Type B pancreatic cell (in vitro differentiated cells): ENCODE data around the gene COL24A1. TPM values are rescaled to one million over a fixed set of nuclear protein-coding genes. Genes with fewer than 3 reads are reported as not detected.

ENCODE experiments used
- DNase-seq: peaks from one replicate; pipeline ENCODE4 v3.0.0; 2021; ENCODE audit warnings: mixed read lengths; ENCODE audit not compliant: unreplicated experiment; ENCODE audit errors: extremely low spot score
- H3K27ac Mint-ChIP-seq: 2 replicates; pipeline ENCODE4 v1.8.0; 2021; ENCODE audit warnings: mild to moderate bottlenecking, mixed read lengths
- H3K27me3 Mint-ChIP-seq: 2 replicates; pipeline ENCODE4 v1.8.0; 2021; ENCODE audit warnings: mixed read lengths
- H3K36me3 Mint-ChIP-seq: 2 replicates; pipeline ENCODE4 v1.8.0; 2021; ENCODE audit warnings: mixed read lengths
- H3K4me1 Mint-ChIP-seq: one replicate; pipeline ENCODE4 v1.8.0; 2021; ENCODE audit warnings: mixed read lengths; ENCODE audit not compliant: unreplicated experiment
- H3K4me3 Mint-ChIP-seq: 2 replicates; pipeline ENCODE4 v1.8.0; 2021; ENCODE audit warnings: mild to moderate bottlenecking, mixed read lengths
- H3K9me3 Mint-ChIP-seq: 2 replicates; pipeline ENCODE4 v1.8.0; 2021; ENCODE audit warnings: mixed read lengths
- total RNA-seq: library from RNA; stranded (reverse); gene quantifications from 2 replicates; pipeline ENCODE4 v1.2.1, GENCODE V29; 2021; ENCODE audit warnings: low replicate concordance
- TF ChIP-seq, protein P1 (sequence below): fragments of 200-600 bp; sonication (generic); conservative IDR thresholded peaks from 2 replicates; pipeline ENCODE4 v1.5.0; 2021; ENCODE audit warnings: antibody characterized with exemption, mild to moderate bottlenecking

The COL24A1 gene
- total RNA-seq, 1 donor from 2014 or later, result 7.2 TPM

GRCh38 chr1:86152887-86153286 is 3.7 kb downstream of the COL24A1 start:
- Mint-ChIP-seq H3K36me3 (no peaks in the 10 kb centered on the region), H3K4me3 (no peak overlapping the region), H3K27ac (no peak overlapping the region), H3K9me3 (no peaks in the 10 kb centered on the region), H3K4me1 (peaks cover 17% of the 10 kb centered on the region), H3K27me3 (peaks cover 69% of the 10 kb centered on the region)
- no peak for DNase-seq
- TF ChIP-seq, protein P1, sequence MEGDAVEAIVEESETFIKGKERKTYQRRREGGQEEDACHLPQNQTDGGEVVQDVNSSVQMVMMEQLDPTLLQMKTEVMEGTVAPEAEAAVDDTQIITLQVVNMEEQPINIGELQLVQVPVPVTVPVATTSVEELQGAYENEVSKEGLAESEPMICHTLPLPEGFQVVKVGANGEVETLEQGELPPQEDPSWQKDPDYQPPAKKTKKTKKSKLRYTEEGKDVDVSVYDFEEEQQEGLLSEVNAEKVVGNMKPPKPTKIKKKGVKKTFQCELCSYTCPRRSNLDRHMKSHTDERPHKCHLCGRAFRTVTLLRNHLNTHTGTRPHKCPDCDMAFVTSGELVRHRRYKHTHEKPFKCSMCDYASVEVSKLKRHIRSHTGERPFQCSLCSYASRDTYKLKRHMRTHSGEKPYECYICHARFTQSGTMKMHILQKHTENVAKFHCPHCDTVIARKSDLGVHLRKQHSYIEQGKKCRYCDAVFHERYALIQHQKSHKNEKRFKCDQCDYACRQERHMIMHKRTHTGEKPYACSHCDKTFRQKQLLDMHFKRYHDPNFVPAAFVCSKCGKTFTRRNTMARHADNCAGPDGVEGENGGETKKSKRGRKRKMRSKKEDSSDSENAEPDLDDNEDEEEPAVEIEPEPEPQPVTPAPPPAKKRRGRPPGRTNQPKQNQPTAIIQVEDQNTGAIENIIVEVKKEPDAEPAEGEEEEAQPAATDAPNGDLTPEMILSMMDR, result no peak

DNA sequence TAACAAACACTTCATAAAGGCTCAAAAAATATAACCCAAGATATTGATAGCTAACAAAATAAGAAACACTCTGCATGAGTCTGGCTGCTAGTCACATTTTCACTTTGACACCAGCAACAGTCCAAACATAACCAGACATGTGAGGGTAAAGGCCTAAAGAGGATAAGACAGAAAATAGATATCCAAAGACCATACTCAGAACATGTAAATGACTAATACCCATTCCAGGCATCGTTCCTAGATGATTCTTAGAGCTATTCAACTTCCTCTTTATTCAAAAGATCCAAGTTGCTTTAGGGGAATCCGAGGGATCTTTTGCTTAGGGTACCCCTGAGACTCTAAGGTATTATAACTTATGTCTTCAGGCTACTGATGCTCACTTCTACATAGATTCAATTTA is 5.1 kb downstream of the COL24A1 start:
- H3K4me1 Mint-ChIP-seq, result peaks cover 9% of the 10 kb centered on the region

GRCh38 chr1:86150553-86151055 is 6.0 kb downstream of the COL24A1 start:
- no peak overlapping the region for H3K27ac Mint-ChIP-seq

More for the DNA sequence above, 5.1 kb downstream of the COL24A1 start:
- Mint-ChIP-seq H3K27ac (no peak overlapping the region), H3K4me3 (no peak overlapping the region), H3K27me3 (peaks cover 55% of the 10 kb centered on the region), H3K9me3 (no peaks in the 10 kb centered on the region), H3K36me3 (no peaks in the 10 kb centered on the region)
- TF ChIP-seq, protein P1, result no peak
- no peak for DNase-seq

GRCh38 chr1:86149591-86149990 is 7.0 kb downstream of the COL24A1 start:
- no peak for DNase-seq
- no peak overlapping the region for H3K27ac Mint-ChIP-seq
- no peaks in the 10 kb centered on the region for H3K36me3 Mint-ChIP-seq
- H3K4me1 Mint-ChIP-seq, result peaks cover 5% of the 10 kb centered on the region
- peaks cover 43% of the 10 kb centered on the region for H3K27me3 Mint-ChIP-seq
- no peak overlapping the region for H3K4me3 Mint-ChIP-seq
- H3K9me3 Mint-ChIP-seq, result no peaks in the 10 kb centered on the region
- TF ChIP-seq, protein P1, result no peak

More at GRCh38 chr1:86150553-86151055, 6.0 kb downstream of the COL24A1 start:
- DNase-seq, result no peak
- no peaks in the 10 kb centered on the region for H3K36me3 Mint-ChIP-seq
- no peak overlapping the region for H3K4me3 Mint-ChIP-seq
- H3K4me1 Mint-ChIP-seq, result peaks cover 5% of the 10 kb centered on the region
- H3K9me3 Mint-ChIP-seq, result no peaks in the 10 kb centered on the region
- H3K27me3 Mint-ChIP-seq, result peaks cover 47% of the 10 kb centered on the region
- TF ChIP-seq, protein P1, result no peak

DNA sequence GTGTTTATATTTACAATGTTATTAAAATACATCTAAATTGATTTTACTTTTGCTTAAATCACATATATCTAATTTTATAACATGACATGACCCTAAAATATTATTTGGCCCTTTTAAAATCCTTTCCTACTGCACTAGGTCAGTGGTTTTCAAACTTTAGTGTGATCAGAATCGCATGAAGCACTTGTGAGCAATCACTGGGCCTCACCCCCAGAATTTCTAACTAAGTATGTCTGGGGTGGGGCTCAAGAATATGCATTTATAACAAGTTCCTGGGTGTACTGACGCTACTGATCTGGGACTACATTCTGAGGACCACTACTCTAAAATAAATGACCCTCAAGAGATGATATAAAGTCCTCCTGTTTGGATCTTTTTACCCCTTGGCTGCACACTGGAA is 8.8 kb downstream of the COL24A1 start:
- TF ChIP-seq, protein P1, result no peak
- H3K4me1 Mint-ChIP-seq, result no peaks in the 10 kb centered on the region
- no peak overlapping the region for H3K27ac Mint-ChIP-seq
- H3K9me3 Mint-ChIP-seq, result no peaks in the 10 kb centered on the region
- no peaks in the 10 kb centered on the region for H3K36me3 Mint-ChIP-seq
- no peak overlapping the region for H3K4me3 Mint-ChIP-seq
- DNase-seq, result no peak
- peaks cover 29% of the 10 kb centered on the region for H3K27me3 Mint-ChIP-seq

- TF ChIP-seq, protein P1, result no peak
These were observed 10.0 kb downstream of the COL24A1 start for GRCh38 chr1:86146566-86146965.

More at GRCh38 chr1:86146566-86146965, 10.0 kb downstream of the COL24A1 start:
- no peak overlapping the region for H3K4me3 Mint-ChIP-seq
- H3K4me1 Mint-ChIP-seq, result no peaks in the 10 kb centered on the region
- H3K27me3 Mint-ChIP-seq, result peaks cover 20% of the 10 kb centered on the region
- no peak for DNase-seq
- no peaks in the 10 kb centered on the region for H3K36me3 Mint-ChIP-seq
- no peaks in the 10 kb centered on the region for H3K9me3 Mint-ChIP-seq
- H3K27ac Mint-ChIP-seq, result no peak overlapping the region
